T-helper 17 cell (primary cell): ENCODE results near the gene MAOB. TPM values are rescaled to one million over a fixed set of nuclear protein-coding genes. Genes with fewer than 3 reads are reported as not detected.

Source experiments
- ATAC-seq: fragments of 150-1000 bp; cut with Tn5 transposase; 2 replicates; pipeline ENCODE4 v1.10.0; 2021; ENCODE audit warnings: mild to moderate bottlenecking, moderate library complexity
- DNase-seq, 3 donors: peaks; one replicate each; pipeline versions ENCODE4 v3.0.0 to v3.0.0-alpha.2; 2020 to 2021
- H3K9me3 ChIP-seq: one replicate; pipeline ENCODE4 v1.7.0; 2013; ENCODE audit warnings: low read length, mild to moderate bottlenecking; ENCODE audit not compliant: control insufficient read depth, poor library complexity, severe bottlenecking
- H3K27ac Mint-ChIP-seq: one replicate; pipeline ENCODE4 v1.8.0; 2022; ENCODE audit warnings: mild to moderate bottlenecking, moderate library complexity, mixed read lengths
- H3K27me3 Mint-ChIP-seq: one replicate; pipeline ENCODE4 v1.8.0; 2022; ENCODE audit warnings: mixed read lengths
- H3K36me3 Mint-ChIP-seq: one replicate; pipeline ENCODE4 v1.8.0; 2022; ENCODE audit warnings: low read depth, mixed read lengths
- H3K4me1 Mint-ChIP-seq: one replicate; pipeline ENCODE4 v1.8.0; 2022; ENCODE audit warnings: mild to moderate bottlenecking, mixed read lengths
- H3K4me3 Mint-ChIP-seq: one replicate; pipeline ENCODE4 v1.8.0; 2022; ENCODE audit warnings: mild to moderate bottlenecking, moderate library complexity, mixed read lengths
- total RNA-seq, 4 donors: library from RNA in 2 of 4; stranded (reverse) in 2 of 4; gene quantifications; one replicate each; pipeline ENCODE4 v1.2.3 and lab custom pipeline; 2022 to 2026

MAOB gene
- total RNA-seq, 2 donors from 2014 or later, result 0.10 TPM; not detected in 1

GRCh38 chrX:43878906-43879526 lies 3.2 kb downstream of the MAOB start:
- no peak for DNase-seq
- peaks cover 3% of the 10 kb centered on the region for H3K4me1 Mint-ChIP-seq
- no peaks in the 10 kb centered on the region for H3K9me3 ChIP-seq
- peaks cover 27% of the 10 kb centered on the region for H3K27me3 Mint-ChIP-seq
- no peak for ATAC-seq
- H3K36me3 Mint-ChIP-seq, result no peaks in the 10 kb centered on the region
- H3K4me3 Mint-ChIP-seq, result no peak overlapping the region
- H3K27ac Mint-ChIP-seq, result no peak overlapping the region

GRCh38 chrX:43876680-43877079 lies 5.6 kb downstream of the MAOB start:
- Mint-ChIP-seq H3K27ac (no peak overlapping the region), H3K36me3 (no peaks in the 10 kb centered on the region), H3K4me3 (no peak overlapping the region), H3K27me3 (peaks cover 22% of the 10 kb centered on the region), H3K4me1 (no peaks in the 10 kb centered on the region)
- ATAC-seq, result no peak
- no peaks in the 10 kb centered on the region for H3K9me3 ChIP-seq
- no peak for DNase-seq

DNA sequence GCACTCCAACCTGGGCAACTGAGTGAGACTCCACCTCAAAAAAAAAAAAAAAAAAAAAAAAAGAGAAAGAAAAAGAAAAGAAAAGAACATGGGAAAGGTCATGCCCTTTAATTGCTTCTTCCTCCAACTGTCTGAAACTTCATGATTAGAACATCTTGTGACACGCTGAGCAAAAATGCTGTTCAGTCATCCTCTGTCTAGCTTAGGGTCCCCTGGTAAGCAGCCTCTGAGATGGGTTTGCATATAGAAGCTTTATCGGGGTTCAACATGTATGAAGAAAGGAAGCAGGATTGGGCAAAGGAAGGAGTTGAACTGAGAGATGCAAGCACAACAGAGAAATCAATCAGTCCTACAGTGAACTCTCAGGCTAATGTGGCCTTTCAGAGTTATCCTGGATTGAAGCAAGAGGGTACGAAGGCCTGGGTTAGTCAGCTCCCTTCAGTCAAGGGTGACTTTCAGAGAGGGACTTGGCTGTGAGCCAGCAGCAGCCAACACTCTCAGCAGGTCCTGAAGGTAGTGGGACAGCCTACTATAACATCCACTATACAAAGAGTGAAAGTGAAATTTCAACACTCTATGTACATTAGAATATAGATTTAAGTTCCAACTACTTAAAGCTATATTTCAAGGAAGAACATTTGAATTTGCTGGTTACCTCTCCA lies 11.4 kb downstream of the MAOB start:
- Mint-ChIP-seq H3K4me3 (no peak overlapping the region), H3K4me1 (no peaks in the 10 kb centered on the region), H3K36me3 (no peaks in the 10 kb centered on the region), H3K27me3 (peaks cover 10% of the 10 kb centered on the region), H3K27ac (no peak overlapping the region)
- H3K9me3 ChIP-seq, result no peaks in the 10 kb centered on the region
- no peak for DNase-seq
- ATAC-seq, result no peak

DNA sequence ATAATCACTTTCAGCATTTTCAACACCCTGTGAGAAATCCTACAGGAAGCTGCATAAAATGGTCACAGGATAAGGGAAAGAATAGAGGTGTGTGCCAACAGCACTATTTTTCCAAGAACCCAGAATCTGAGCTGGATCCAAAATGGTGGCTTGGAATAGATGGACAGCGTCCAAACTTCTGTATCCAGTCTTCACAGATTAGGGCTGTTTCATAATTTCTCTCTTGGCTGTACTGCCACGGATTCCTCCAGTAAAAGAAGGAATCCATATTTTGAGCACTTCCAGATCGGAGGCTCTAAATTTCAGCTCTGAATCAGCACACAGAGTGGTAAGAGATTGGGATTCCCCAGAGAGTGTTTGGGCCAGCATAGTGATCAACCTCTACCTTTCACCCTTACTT lies 12.2 kb downstream of the MAOB start:
- Mint-ChIP-seq H3K27ac (no peak overlapping the region), H3K27me3 (peaks cover 10% of the 10 kb centered on the region), H3K36me3 (no peaks in the 10 kb centered on the region), H3K4me1 (no peaks in the 10 kb centered on the region), H3K4me3 (no peak overlapping the region)
- DNase-seq (no peak), ATAC-seq (no peak)
- H3K9me3 ChIP-seq, result no peaks in the 10 kb centered on the region

DNA sequence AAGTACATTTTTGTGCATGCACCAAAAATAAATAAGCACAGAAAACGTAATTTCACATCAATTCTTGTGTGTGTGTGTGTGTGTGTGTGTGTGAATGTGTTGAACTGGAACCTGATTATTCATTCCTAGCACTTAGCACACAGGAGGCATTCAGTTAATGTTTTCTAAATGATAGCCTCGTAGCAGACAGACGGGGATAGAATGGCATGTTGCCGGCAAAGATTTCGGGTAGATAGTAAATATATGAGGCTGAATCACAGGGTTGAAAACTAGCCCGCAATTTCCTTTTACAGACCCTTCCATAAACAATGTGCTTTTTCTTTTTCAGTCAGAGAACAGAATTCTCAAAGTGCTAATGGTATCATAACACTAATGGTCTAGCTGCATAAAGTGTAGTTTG lies 13.5 kb downstream of the MAOB start:
- no peak overlapping the region for H3K4me3 Mint-ChIP-seq
- H3K27ac Mint-ChIP-seq, result no peak overlapping the region
- no peak for DNase-seq
- no peak for ATAC-seq
- no peaks in the 10 kb centered on the region for H3K4me1 Mint-ChIP-seq
- no peaks in the 10 kb centered on the region for H3K9me3 ChIP-seq
- peaks cover 10% of the 10 kb centered on the region for H3K27me3 Mint-ChIP-seq
- H3K36me3 Mint-ChIP-seq, result no peaks in the 10 kb centered on the region

GRCh38 chrX:43866423-43866822 lies 15.8 kb downstream of the MAOB start:
- Mint-ChIP-seq H3K27me3 (peaks cover 10% of the 10 kb centered on the region), H3K4me1 (no peaks in the 10 kb centered on the region), H3K4me3 (no peak overlapping the region), H3K36me3 (no peaks in the 10 kb centered on the region), H3K27ac (no peak overlapping the region)
- DNase-seq (no peak), ATAC-seq (no peak)
- H3K9me3 ChIP-seq, result no peaks in the 10 kb centered on the region

GRCh38 chrX:43865791-43866190 lies 16.5 kb downstream of the MAOB start:
- Mint-ChIP-seq H3K4me3 (no peak overlapping the region), H3K4me1 (no peaks in the 10 kb centered on the region), H3K27ac (no peak overlapping the region), H3K36me3 (no peaks in the 10 kb centered on the region), H3K27me3 (peaks cover 10% of the 10 kb centered on the region)
- H3K9me3 ChIP-seq, result no peaks in the 10 kb centered on the region
- DNase-seq, result no peak
- ATAC-seq, result no peak

GRCh38 chrX:43862434-43862833 lies 19.8 kb downstream of the MAOB start:
- ATAC-seq, result no peak
- H3K9me3 ChIP-seq, result no peaks in the 10 kb centered on the region
- Mint-ChIP-seq H3K27me3 (peaks cover 10% of the 10 kb centered on the region), H3K4me1 (no peaks in the 10 kb centered on the region), H3K36me3 (no peaks in the 10 kb centered on the region), H3K27ac (no peak overlapping the region), H3K4me3 (no peak overlapping the region)
- no peak for DNase-seq

- DNase-seq (no peak), ATAC-seq (no peak)
- H3K4me1 Mint-ChIP-seq, result no peaks in the 10 kb centered on the region
- no peaks in the 10 kb centered on the region for H3K9me3 ChIP-seq
- peaks cover 7% of the 10 kb centered on the region for H3K27me3 Mint-ChIP-seq
- H3K36me3 Mint-ChIP-seq, result no peaks in the 10 kb centered on the region
- H3K27ac Mint-ChIP-seq, result no peak overlapping the region
- no peak overlapping the region for H3K4me3 Mint-ChIP-seq
Measured at GRCh38 chrX:43861750-43862149, 20.5 kb downstream of the MAOB start.

DNA sequence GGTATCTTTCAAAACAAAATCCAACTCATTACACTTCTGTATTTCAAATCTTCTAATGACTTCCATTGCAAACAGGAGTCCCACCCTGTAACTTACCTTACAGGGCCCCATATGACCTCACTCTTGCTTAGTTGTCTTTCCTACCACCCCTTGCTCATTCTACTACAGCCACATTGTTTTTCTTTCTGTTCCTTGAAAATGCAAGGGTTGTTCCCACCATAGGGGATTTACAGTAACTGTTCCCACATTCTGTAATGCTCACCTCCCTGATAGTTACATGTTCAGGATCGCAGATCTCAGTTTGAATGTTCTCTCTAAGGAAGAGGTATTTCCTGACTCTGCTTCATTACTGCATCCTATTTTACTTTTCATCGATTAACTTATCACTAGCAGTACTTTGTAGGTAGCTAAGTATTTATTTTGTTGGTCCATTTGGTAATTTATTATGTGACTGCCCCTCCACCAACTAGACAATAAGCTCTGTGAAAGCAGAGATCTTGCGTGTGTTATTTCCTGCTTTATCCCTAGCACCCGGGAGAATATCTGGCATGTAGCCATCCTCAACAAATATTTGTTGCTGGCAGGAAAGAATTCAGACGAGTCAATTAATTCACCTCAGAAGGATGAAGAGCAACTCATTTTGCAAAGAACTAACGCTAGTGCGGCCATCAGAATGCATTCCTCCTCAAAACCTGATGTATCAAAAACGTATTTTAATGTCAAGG lies 21.4 kb downstream of the MAOB start:
- Mint-ChIP-seq H3K27ac (no peak overlapping the region), H3K36me3 (no peaks in the 10 kb centered on the region), H3K27me3 (no peaks in the 10 kb centered on the region), H3K4me3 (no peak overlapping the region), H3K4me1 (no peaks in the 10 kb centered on the region)
- H3K9me3 ChIP-seq, result no peaks in the 10 kb centered on the region
- ATAC-seq, result no peak
- no peak for DNase-seq

DNA sequence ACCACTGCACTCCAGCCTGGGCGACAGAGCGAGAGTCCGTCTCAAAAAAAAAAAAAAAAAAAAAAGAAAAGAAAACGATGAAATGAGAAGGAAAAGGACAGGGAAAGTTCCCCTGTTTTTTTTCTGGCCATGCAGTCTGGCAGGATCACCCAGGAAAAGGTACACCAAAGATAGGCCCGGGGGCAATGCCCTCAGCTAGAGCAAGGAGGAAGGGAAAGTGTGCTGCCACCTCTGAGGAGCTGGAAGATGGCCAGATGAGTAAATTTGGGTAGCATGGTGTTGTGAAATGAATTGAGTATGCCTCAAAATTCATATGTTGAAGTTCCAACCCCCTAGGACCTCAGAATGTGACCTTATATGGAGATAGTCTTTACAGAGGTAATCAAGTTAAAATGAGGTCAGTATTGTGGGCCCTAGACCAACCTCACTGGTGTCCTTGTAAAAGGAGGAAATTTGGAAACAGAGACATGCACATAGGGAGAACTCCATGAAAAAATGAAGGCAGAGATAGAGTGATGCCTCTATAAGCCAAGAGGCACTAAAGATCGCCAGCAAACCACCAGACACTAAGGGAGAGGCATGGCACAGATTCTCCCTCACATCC lies 28.9 kb downstream of the MAOB start:
- no peak overlapping the region for H3K27ac Mint-ChIP-seq
- ATAC-seq (no peak), DNase-seq (no peak)
- no peaks in the 10 kb centered on the region for H3K36me3 Mint-ChIP-seq
- H3K4me3 Mint-ChIP-seq, result no peak overlapping the region
- H3K4me1 Mint-ChIP-seq, result no peaks in the 10 kb centered on the region
- H3K9me3 ChIP-seq, result no peaks in the 10 kb centered on the region
- no peaks in the 10 kb centered on the region for H3K27me3 Mint-ChIP-seq

DNA sequence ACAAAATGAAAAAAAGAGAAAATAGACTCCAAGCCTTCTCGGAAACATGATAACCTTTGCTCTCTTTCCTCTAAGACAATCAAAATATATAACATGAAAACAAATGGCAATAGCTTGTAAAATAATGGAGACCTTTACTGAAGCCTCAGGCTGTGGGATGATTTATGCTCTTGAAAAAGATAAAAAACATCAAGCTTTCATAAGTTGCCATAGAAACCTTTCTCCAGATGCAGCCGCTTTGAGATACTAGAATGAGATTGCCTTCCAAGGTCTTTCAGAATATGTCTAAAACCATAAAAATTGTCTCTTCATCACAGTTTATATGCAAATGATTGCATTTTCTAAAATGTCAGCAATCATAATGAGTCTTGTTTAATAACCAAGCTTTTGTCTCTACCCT lies 31.6 kb downstream of the MAOB start:
- H3K36me3 Mint-ChIP-seq, result no peaks in the 10 kb centered on the region
- H3K27me3 Mint-ChIP-seq, result no peaks in the 10 kb centered on the region
- H3K4me3 Mint-ChIP-seq, result no peak overlapping the region
- no peaks in the 10 kb centered on the region for H3K4me1 Mint-ChIP-seq
- no peak overlapping the region for H3K27ac Mint-ChIP-seq
- DNase-seq (no peak), ATAC-seq (no peak)
- no peaks in the 10 kb centered on the region for H3K9me3 ChIP-seq

GRCh38 chrX:43849173-43849572 lies 33.1 kb downstream of the MAOB start:
- DNase-seq (no peak), ATAC-seq (no peak)
- H3K4me1 Mint-ChIP-seq, result no peaks in the 10 kb centered on the region
- H3K36me3 Mint-ChIP-seq, result no peaks in the 10 kb centered on the region
- no peak overlapping the region for H3K27ac Mint-ChIP-seq
- no peak overlapping the region for H3K4me3 Mint-ChIP-seq
- H3K9me3 ChIP-seq, result no peaks in the 10 kb centered on the region
- no peaks in the 10 kb centered on the region for H3K27me3 Mint-ChIP-seq
